H1 (cell line): ENCODE data around the gene ADGRV1. TPM values are rescaled to one million over a fixed set of nuclear protein-coding genes. Genes with fewer than 3 reads are reported as not detected.

Source experiments
- CTCF ChIA-PET: fragments of 300-600 bp; sonication (Branson Sonifier 250); formaldehyde crosslinking; loops from one replicate; lab custom pipeline; 2021; ENCODE audit not compliant: partially characterized antibody; lab: Charles Lee
- POLR2A ChIA-PET: fragments of 300-600 bp; sonication (Branson Sonifier 250); formaldehyde crosslinking; loops from one replicate; lab custom pipeline; 2021; ENCODE audit warnings: inconsistent platforms; ENCODE audit not compliant: partially characterized antibody; lab: Charles Lee
- DNase-seq, 2 experiments: peaks; one replicate each; pipeline versions ENCODE4 v3.0.0 to v3.0.0-alpha.2; 2010 to 2022; ENCODE audit warnings: low spot score in 2 of 2, low read depth in 1 of 2, mixed read lengths in 1 of 2
- FAIRE-seq: peaks from 2 replicates; lab custom pipeline; 2011; peaks lifted over from hg19 to GRCh38; lab: Jason Lieb, UNC
- H2AFZ ChIP-seq: 2 replicates; pipeline ENCODE4 v1.8.1; 2012; ENCODE audit warnings: low read length, inconsistent platforms
- H2AK5ac ChIP-seq: 2 replicates; pipeline ENCODE4 v1.6.1; 2013; ENCODE audit warnings: low read depth, low read length
- H2BK120ac ChIP-seq: replicated peaks from 2 replicates; pipeline ENCODE3; 2013; ENCODE audit warnings: low read depth, low read length, inconsistent platforms
- H2BK12ac ChIP-seq: 2 replicates; pipeline ENCODE4 v1.6.1; 2013; ENCODE audit warnings: low read depth, low read length
- H2BK15ac ChIP-seq: 2 replicates; pipeline ENCODE4 v1.6.1; 2013; ENCODE audit warnings: low read length
- H2BK20ac ChIP-seq: 2 replicates; pipeline ENCODE4 v1.6.1; 2013; ENCODE audit warnings: low read length
- H2BK5ac ChIP-seq: 2 replicates; pipeline ENCODE4 v1.6.1; 2013; ENCODE audit warnings: low read depth, low read length
- H3K14ac ChIP-seq: 2 replicates; pipeline ENCODE4 v1.6.1; 2013; ENCODE audit warnings: inconsistent platforms; ENCODE audit not compliant: insufficient read length
- H3K18ac ChIP-seq: 2 replicates; pipeline ENCODE4 v1.6.1; 2013; ENCODE audit warnings: low read length; ENCODE audit errors: extremely low read depth
- H3K23ac ChIP-seq: 2 replicates; pipeline ENCODE4 v1.6.1; 2013; ENCODE audit warnings: inconsistent platforms; ENCODE audit not compliant: insufficient read length
- H3K23me2 ChIP-seq: 2 replicates; pipeline ENCODE4 v1.6.1; 2013; ENCODE audit warnings: low read depth, low read length
- H3K27ac ChIP-seq: 2 replicates; pipeline ENCODE4 v1.6.1; 2011; ENCODE audit warnings: low read depth, low read length, inconsistent platforms
- H3K27me3 ChIP-seq, 4 experiments: replicated peaks in 1 of 4; 1 replicate in 1 of 4; 2 replicates in 3 of 4; pipeline versions ENCODE4 v1.6.1 to v1.8.1; 2011 to 2013; ENCODE audit warnings: low read length in 3 of 4, mild to moderate bottlenecking in 3 of 4, inconsistent platforms in 2 of 4, mixed read lengths in 2 of 4, moderate library complexity in 1 of 4; ENCODE audit not compliant: control insufficient read depth in 3 of 4, insufficient read depth in 3 of 4; ENCODE audit errors: extremely low read depth in 1 of 4
- H3K36me3 ChIP-seq, 4 experiments: 2 replicates each; pipeline versions ENCODE4 v1.6.1 to v1.8.1; 2011 to 2013; ENCODE audit warnings: mild to moderate bottlenecking in 4 of 4, low read length in 3 of 4, moderate library complexity in 2 of 4, control low read depth in 1 of 4, inconsistent platforms in 1 of 4; ENCODE audit not compliant: insufficient read depth in 4 of 4, control insufficient read depth in 2 of 4
- H3K4ac ChIP-seq: replicated peaks from 2 replicates; pipeline ENCODE3; 2013; ENCODE audit warnings: low read length, low read depth, mixed read lengths, inconsistent platforms; ENCODE audit not compliant: insufficient read length
- H3K4me1 ChIP-seq, 4 experiments: replicated peaks in 1 of 4; 1 replicate in 1 of 4; 2 replicates in 3 of 4; pipeline versions ENCODE4 v1.6.1 to v1.8.1; 2011 to 2013; ENCODE audit warnings: low read length in 3 of 4, inconsistent platforms in 2 of 4, mixed read lengths in 1 of 4; ENCODE audit not compliant: insufficient read depth in 4 of 4, control insufficient read depth in 3 of 4
- H3K4me2 ChIP-seq, 2 experiments: 2 replicates each; pipeline versions ENCODE4 v1.6.1 to v1.8.1; 2011 to 2013; ENCODE audit warnings: low read depth in 2 of 2, low read length in 2 of 2, control low read depth in 1 of 2, inconsistent platforms in 1 of 2, mild to moderate bottlenecking in 1 of 2; ENCODE audit not compliant: insufficient read depth in 1 of 2
- H3K4me3 ChIP-seq, 4 experiments: fragments of 200-600, 300-600 bp in 1 of 4; sonication (generic), shearing (Covaris generic), sonication (Bioruptor Twin) in 1 of 4; 2 replicates each; pipeline versions ENCODE4 v1.5.1 to v1.8.1; 2011 to 2016; ENCODE audit warnings: low read length in 4 of 4, low read depth in 3 of 4, control low read depth in 2 of 4, inconsistent platforms in 2 of 4, mild to moderate bottlenecking in 2 of 4, mixed read lengths in 1 of 4, moderate library complexity in 1 of 4; ENCODE audit not compliant: insufficient read depth in 2 of 4; ENCODE audit errors: extremely low read depth in 1 of 4
- H3K56ac ChIP-seq: replicated peaks from 2 replicates; pipeline ENCODE3; 2013; ENCODE audit warnings: low read depth, mild to moderate bottlenecking, mixed read lengths, low read length, inconsistent platforms; ENCODE audit not compliant: insufficient read length
- H3K79me1 ChIP-seq: 2 replicates; pipeline ENCODE4 v1.6.1; 2013; ENCODE audit warnings: low read depth, low read length, control low read depth
- H3K79me2 ChIP-seq, 2 experiments: 2 replicates each; pipeline versions ENCODE4 v1.6.1 to v1.8.1; 2012 to 2013; ENCODE audit warnings: low read length in 2 of 2, mild to moderate bottlenecking in 2 of 2, inconsistent platforms in 1 of 2; ENCODE audit not compliant: insufficient read depth in 2 of 2, control insufficient read depth in 1 of 2
- H3K9ac ChIP-seq, 4 experiments: replicated peaks in 1 of 4; 1 replicate in 1 of 4; 2 replicates in 3 of 4; pipeline versions ENCODE4 v1.6.1 to v1.8.1; 2011 to 2013; ENCODE audit warnings: low read depth in 3 of 4, low read length in 3 of 4, control low read depth in 2 of 4, mild to moderate bottlenecking in 2 of 4, moderate library complexity in 2 of 4, inconsistent platforms in 1 of 4; ENCODE audit errors: extremely low read depth in 1 of 4
- H3K9me3 ChIP-seq, 2 experiments: 2 replicates each; pipeline versions ENCODE4 v1.6.1 to v1.8.1; 2012 to 2013; ENCODE audit warnings: mild to moderate bottlenecking in 2 of 2, moderate library complexity in 2 of 2, control low read depth in 1 of 2, inconsistent platforms in 1 of 2, low read depth in 1 of 2, low read length in 1 of 2, mixed read lengths in 1 of 2; ENCODE audit not compliant: insufficient read depth in 2 of 2
- H4K20me1 ChIP-seq, 2 experiments: replicated peaks in 1 of 2; 2 replicates each; pipeline versions ENCODE3 to v1.8.1; 2011 to 2013; ENCODE audit warnings: inconsistent platforms in 2 of 2, low read length in 2 of 2, mild to moderate bottlenecking in 1 of 2; ENCODE audit not compliant: insufficient read depth in 2 of 2, control insufficient read depth in 1 of 2
- H4K5ac ChIP-seq: 2 replicates; pipeline ENCODE4 v1.6.1; 2013; ENCODE audit warnings: low read length, low read depth, mixed read lengths, inconsistent platforms; ENCODE audit not compliant: insufficient read length
- H4K8ac ChIP-seq: 2 replicates; pipeline ENCODE4 v1.8.0; 2013; ENCODE audit warnings: mild to moderate bottlenecking, moderate library complexity, low read length, inconsistent platforms; ENCODE audit not compliant: insufficient read depth; ENCODE audit errors: extremely low read depth
- H4K91ac ChIP-seq: replicated peaks from 2 replicates; pipeline ENCODE3; 2013; ENCODE audit warnings: low read length, mixed read lengths, inconsistent platforms; ENCODE audit not compliant: insufficient read length
- NANOG ChIP-seq: IDR thresholded peaks from 2 replicates; pipeline ENCODE4 v1.6.1; 2011; ENCODE audit warnings: low read length, low read depth, mild to moderate bottlenecking, inconsistent platforms; ENCODE audit not compliant: insufficient read depth, poor library complexity, severe bottlenecking
- POLR2AphosphoS5 ChIP-seq: IDR thresholded peaks from 2 replicates; pipeline ENCODE4 v1.6.1; 2011; ENCODE audit warnings: low read depth, low read length
- TBP ChIP-seq: IDR thresholded peaks from 2 replicates; pipeline ENCODE4 v1.6.1; 2011; ENCODE audit warnings: low read depth, low read length, improper control_type of control experiment
- WGBS, 2 experiments: shearing (Covaris generic) in 1 of 2; methylation state at CpG; one replicate each; pipeline versions ENCODE4 v1.1.6 to v1.1.7; 2013 to 2015; ENCODE audit warnings: low lambda C conversion rate in 2 of 2, mixed read lengths in 2 of 2, inconsistent platforms in 1 of 2, low coverage in 1 of 2, missing lambda C conversion rate in 1 of 2; ENCODE audit not compliant: insufficient replicate concordance in 2 of 2, insufficient coverage in 1 of 2, insufficient read length in 1 of 2; ENCODE audit errors: extremely low coverage in 1 of 2, missing lambda C conversion rate in 1 of 2; 5-methylcytosine and 5-hydroxymethylcytosine counted together
- polyA plus RNA-seq, 7 experiments: library from polyadenylated mRNA; depleted of rRNA in 3 of 7; stranded (reverse) in 5 of 7; unstranded in 2 of 7; fragments of >200 nt in 5 of 7; fragments of 200-250 nt in 2 of 7; gene quantifications; 1 replicate in 5 of 7; 2 replicates in 1 of 7; 4 replicates in 1 of 7; pipeline versions ENCODE4 v1.2.1 to v1.2.3, GENCODE V29; 2011 to 2013; ENCODE audit warnings: missing spikeins in 2 of 7, mixed read lengths in 2 of 7
- total RNA-seq: library from RNA; stranded (reverse); fragmentation: NEBNext Ultra II Directional; extraction: Animal tissue kit (Norgen Biotek cat#: 25700); gene quantifications from 2 replicates; pipeline ENCODE4 v1.2.1, GENCODE V29; 2021
- TF ChIP-seq, protein P1 (sequence below): IDR thresholded peaks from 2 replicates; pipeline ENCODE4 v1.6.1; 2012; ENCODE audit warnings: inconsistent platforms

The ADGRV1 gene
- total and polyA plus RNA-seq, 2 of the 8 experiments (the other 6 are each of a cell fraction or from before 2014, with no cell fraction given): 53.1 to 62.2 TPM

GRCh38 chr5:91206103-91206502, 647.5 kb downstream of the ADGRV1 start:
- Histone ChIP-seq H3K9me3 (no peaks in the 10 kb centered on the region), H3K79me1 (no peaks in the 10 kb centered on the region), H3K9ac (no peak overlapping the region), H4K8ac (no peak overlapping the region), H3K23ac (no peak overlapping the region), H3K27ac (no peak overlapping the region), H3K36me3 (no peaks in the 10 kb centered on the region), H4K91ac (no peak overlapping the region), H3K79me2 (no peaks in the 10 kb centered on the region), H2BK120ac (no peak overlapping the region), H3K27me3 (no peaks in the 10 kb centered on the region), H2BK20ac (no peak overlapping the region), H2AK5ac (no peak overlapping the region), H3K14ac (no peak overlapping the region), H3K18ac (no peak overlapping the region), H3K4me1 (no peaks in the 10 kb centered on the region), H3K56ac (no peak overlapping the region), H3K4me3 (no peak overlapping the region), H3K4ac (no peak overlapping the region), H4K5ac (no peak overlapping the region), H2AFZ (no peak overlapping the region), H3K23me2 (no peaks in the 10 kb centered on the region), H2BK15ac (no peak overlapping the region), H2BK12ac (no peak overlapping the region), H3K4me2 (no peak overlapping the region), H4K20me1 (no peaks in the 10 kb centered on the region), H2BK5ac (no peak overlapping the region)
- DNase-seq (no peak), FAIRE-seq (no peak)
- 98% methylated on average over 4 of the region's 5 CpGs; no CpG with 5 or more reads in 1 of the 2 experiments for WGBS, 2 experiments
- CTCF ChIA-PET: interaction anchor here (0.8 to 1.1 kb wide), 3 partner anchors 14 to 180 kb away, joined by 3 read pairs; no protein-coding TSS in a partner anchor
- POLR2A ChIA-PET: interaction anchor here (0.9 kb wide), 1 partner anchor 216 kb away, joined by 3 read pairs; no protein-coding TSS in a partner anchor
- TF ChIP-seq, protein P1, sequence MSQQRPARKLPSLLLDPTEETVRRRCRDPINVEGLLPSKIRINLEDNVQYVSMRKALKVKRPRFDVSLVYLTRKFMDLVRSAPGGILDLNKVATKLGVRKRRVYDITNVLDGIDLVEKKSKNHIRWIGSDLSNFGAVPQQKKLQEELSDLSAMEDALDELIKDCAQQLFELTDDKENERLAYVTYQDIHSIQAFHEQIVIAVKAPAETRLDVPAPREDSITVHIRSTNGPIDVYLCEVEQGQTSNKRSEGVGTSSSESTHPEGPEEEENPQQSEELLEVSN: no peak
- TF ChIP-seq NANOG (no peak), TBP (no peak), POLR2AphosphoS5 (no peak)
